22Rv1 (cell line): ENCODE measurements around the gene MAP4K5.

Experiments
- H3K27ac ChIP-seq: fragments of 450-650 bp; 2 replicates; pipeline ENCODE4 v1.5.1; 2017
- ZFX ChIP-seq: fragments of 450-650 bp; IDR thresholded peaks from 2 replicates; pipeline ENCODE4 v1.6.1; 2017; ENCODE audit warnings: antibody characterized with exemption, borderline replicate concordance
- TF ChIP-seq, protein P1 (sequence below): fragments of 450-650 bp; IDR thresholded peaks from 2 replicates; pipeline ENCODE4 v1.5.1; 2017; ENCODE audit warnings: mild to moderate bottlenecking

The MAP4K5 gene

GRCh38 chr14:50524731-50525515 lies 7.4 kb downstream of the MAP4K5 start:
- TF ChIP-seq, protein P1, sequence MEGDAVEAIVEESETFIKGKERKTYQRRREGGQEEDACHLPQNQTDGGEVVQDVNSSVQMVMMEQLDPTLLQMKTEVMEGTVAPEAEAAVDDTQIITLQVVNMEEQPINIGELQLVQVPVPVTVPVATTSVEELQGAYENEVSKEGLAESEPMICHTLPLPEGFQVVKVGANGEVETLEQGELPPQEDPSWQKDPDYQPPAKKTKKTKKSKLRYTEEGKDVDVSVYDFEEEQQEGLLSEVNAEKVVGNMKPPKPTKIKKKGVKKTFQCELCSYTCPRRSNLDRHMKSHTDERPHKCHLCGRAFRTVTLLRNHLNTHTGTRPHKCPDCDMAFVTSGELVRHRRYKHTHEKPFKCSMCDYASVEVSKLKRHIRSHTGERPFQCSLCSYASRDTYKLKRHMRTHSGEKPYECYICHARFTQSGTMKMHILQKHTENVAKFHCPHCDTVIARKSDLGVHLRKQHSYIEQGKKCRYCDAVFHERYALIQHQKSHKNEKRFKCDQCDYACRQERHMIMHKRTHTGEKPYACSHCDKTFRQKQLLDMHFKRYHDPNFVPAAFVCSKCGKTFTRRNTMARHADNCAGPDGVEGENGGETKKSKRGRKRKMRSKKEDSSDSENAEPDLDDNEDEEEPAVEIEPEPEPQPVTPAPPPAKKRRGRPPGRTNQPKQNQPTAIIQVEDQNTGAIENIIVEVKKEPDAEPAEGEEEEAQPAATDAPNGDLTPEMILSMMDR = no peak
- TF ChIP-seq ZFX = no peak
- H3K27ac ChIP-seq = no peak overlapping the region

GRCh38 chr14:50524060-50524459 lies 8.3 kb downstream of the MAP4K5 start:
- TF ChIP-seq, protein P1 = no peak
- TF ChIP-seq ZFX = no peak
- no peak overlapping the region for H3K27ac ChIP-seq

- TF ChIP-seq, protein P1 = no peak
- no peak for TF ChIP-seq ZFX
- no peak overlapping the region for H3K27ac ChIP-seq
Observed at GRCh38 chr14:50523271-50524041, 8.9 kb downstream of the MAP4K5 start.

GRCh38 chr14:50521912-50522341 lies 10.4 kb downstream of the MAP4K5 start:
- no peak overlapping the region for H3K27ac ChIP-seq
- TF ChIP-seq, protein P1 = no peak

DNA sequence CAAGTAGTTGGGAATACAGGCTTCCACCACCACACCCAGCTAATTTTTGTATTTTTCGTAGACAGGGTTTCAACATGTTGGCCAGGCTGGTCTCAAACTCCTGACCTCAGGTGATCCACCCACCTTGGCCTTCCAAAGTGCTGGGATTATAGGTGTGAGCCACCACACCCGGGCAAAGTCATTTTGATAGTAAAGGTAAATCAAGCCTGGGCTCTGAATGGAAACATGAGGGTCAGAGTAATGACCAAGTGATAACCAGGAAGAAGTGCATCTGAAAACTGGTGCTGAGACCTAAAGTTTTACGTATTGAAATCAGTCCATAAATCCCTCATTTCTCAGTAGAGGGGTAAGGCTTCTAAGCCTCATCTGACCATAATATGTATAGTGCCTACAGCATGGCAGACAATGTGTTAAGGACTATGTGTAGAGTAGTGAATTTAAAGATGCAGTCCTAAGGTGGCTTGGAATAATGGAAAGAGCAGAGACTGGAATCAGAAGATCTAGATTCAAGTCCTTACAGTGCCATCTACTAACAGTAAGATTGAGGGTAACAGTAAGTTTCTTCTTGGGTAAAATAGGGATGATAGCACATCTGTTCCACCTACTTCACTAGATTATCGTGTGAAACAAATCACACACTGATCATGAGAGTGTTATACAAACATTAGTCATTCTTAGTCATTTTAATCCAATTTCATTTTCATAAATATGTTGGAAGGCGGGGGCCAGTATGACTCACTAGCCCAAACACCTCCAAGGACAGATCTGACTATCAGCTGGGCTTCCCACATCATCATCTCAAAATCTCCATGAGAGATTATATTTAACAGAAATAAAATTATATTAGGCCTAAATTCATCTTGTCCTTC lies 11.2 kb downstream of the MAP4K5 start:
- TF ChIP-seq, protein P1 = no peak
- no peak for TF ChIP-seq ZFX
- H3K27ac ChIP-seq = no peak overlapping the region

- no peak for TF ChIP-seq ZFX
- TF ChIP-seq, protein P1 = no peak
- no peak overlapping the region for H3K27ac ChIP-seq
Observed at GRCh38 chr14:50516091-50516490, 16.3 kb downstream of the MAP4K5 start.
